IPS-18a (cell line): ENCODE results near the gene MEX3A.

Experiments used
- H3K27ac ChIP-seq: one replicate; pipeline ENCODE4 v1.5.1; 2013; ENCODE audit warnings: low read length
- H3K27me3 ChIP-seq: one replicate; pipeline ENCODE4 v1.6.1; 2013; ENCODE audit warnings: mild to moderate bottlenecking, low read length; ENCODE audit not compliant: control insufficient read depth, insufficient read depth
- H3K36me3 ChIP-seq: one replicate; pipeline ENCODE4 v1.6.1; 2013; ENCODE audit warnings: low read depth, low read length; ENCODE audit not compliant: control insufficient read depth
- H3K4me1 ChIP-seq: one replicate; pipeline ENCODE4 v1.6.1; 2013; ENCODE audit warnings: low read depth, low read length; ENCODE audit not compliant: control insufficient read depth
- H3K4me3 ChIP-seq: one replicate; pipeline ENCODE4 v1.5.1; 2013; ENCODE audit warnings: low read length
- H3K9ac ChIP-seq: one replicate; pipeline ENCODE4 v1.6.1; 2013; ENCODE audit warnings: mild to moderate bottlenecking, low read length, moderate library complexity
- H3K9me3 ChIP-seq: one replicate; pipeline ENCODE4 v1.6.1; 2013; ENCODE audit warnings: low read depth, low read length; ENCODE audit not compliant: control insufficient read depth

The MEX3A gene

GRCh38 chr1:156115514-156116374 is 33.5 kb upstream of the MEX3A start:
- Histone ChIP-seq H3K36me3 (no peaks in the 10 kb centered on the region), H3K9ac (no peak overlapping the region), H3K9me3 (no peaks in the 10 kb centered on the region), H3K27me3 (no peaks in the 10 kb centered on the region), H3K4me1 (peaks cover 12% of the 10 kb centered on the region), H3K27ac (no peak overlapping the region), H3K4me3 (peak overlapping the region; percentile 70)

GRCh38 chr1:156114919-156115513 is 32.8 kb upstream of the MEX3A start:
- Histone ChIP-seq H3K9me3 (no peaks in the 10 kb centered on the region), H3K4me3 (peak overlapping the region; percentile 70), H3K27me3 (no peaks in the 10 kb centered on the region), H3K27ac (no peak overlapping the region), H3K36me3 (no peaks in the 10 kb centered on the region), H3K4me1 (peaks cover 8% of the 10 kb centered on the region), H3K9ac (peak overlapping the region; percentile 50)

- H3K27me3 ChIP-seq: no peaks in the 10 kb centered on the region
- H3K4me1 ChIP-seq: peaks cover 8% of the 10 kb centered on the region
- H3K36me3 ChIP-seq: no peaks in the 10 kb centered on the region
- no peaks in the 10 kb centered on the region for H3K9me3 ChIP-seq
- H3K27ac ChIP-seq: no peak within 1 kb of the TSS
- H3K9ac ChIP-seq: peak within 1 kb of the TSS; percentile 50
- peak within 1 kb of the TSS; percentile 70 for H3K4me3 ChIP-seq
Observed at GRCh38 chr1:156114101-156114918, 32.0 kb upstream of the MEX3A start, which contains the start of gene LMNA. TSS of gene LMNA (plus strand) at chr1:156114711. CDS start at chr1:156114919, 208 bp downstream.

- Histone ChIP-seq H3K9ac (no peak overlapping the region), H3K9me3 (no peaks in the 10 kb centered on the region), H3K27me3 (no peaks in the 10 kb centered on the region), H3K4me1 (peaks cover 8% of the 10 kb centered on the region), H3K27ac (no peak overlapping the region), H3K36me3 (no peaks in the 10 kb centered on the region), H3K4me3 (peak overlapping the region; percentile 70)
Observed at GRCh38 chr1:156113282-156113950, 31.2 kb upstream of the MEX3A start.

GRCh38 chr1:156112276-156113137 is 30.2 kb upstream of the MEX3A start:
- no peak overlapping the region for H3K4me3 ChIP-seq
- H3K9me3 ChIP-seq: no peaks in the 10 kb centered on the region
- H3K4me1 ChIP-seq: peaks cover 12% of the 10 kb centered on the region
- no peak overlapping the region for H3K27ac ChIP-seq
- H3K27me3 ChIP-seq: no peaks in the 10 kb centered on the region
- no peak overlapping the region for H3K9ac ChIP-seq
- no peaks in the 10 kb centered on the region for H3K36me3 ChIP-seq

GRCh38 chr1:156111355-156111962 is 29.2 kb upstream of the MEX3A start:
- no peak overlapping the region for H3K4me3 ChIP-seq
- H3K9ac ChIP-seq: no peak overlapping the region
- no peaks in the 10 kb centered on the region for H3K36me3 ChIP-seq
- no peak overlapping the region for H3K27ac ChIP-seq
- no peaks in the 10 kb centered on the region for H3K9me3 ChIP-seq
- H3K27me3 ChIP-seq: no peaks in the 10 kb centered on the region
- H3K4me1 ChIP-seq: peaks cover 20% of the 10 kb centered on the region

- Histone ChIP-seq H3K9me3 (no peaks in the 10 kb centered on the region), H3K4me1 (peaks cover 29% of the 10 kb centered on the region), H3K27ac (no peak overlapping the region), H3K4me3 (no peak overlapping the region), H3K9ac (no peak overlapping the region), H3K27me3 (no peaks in the 10 kb centered on the region), H3K36me3 (no peaks in the 10 kb centered on the region)
Observed at GRCh38 chr1:156110252-156110651, 28.0 kb upstream of the MEX3A start.

GRCh38 chr1:156108664-156109241 is 26.5 kb upstream of the MEX3A start:
- Histone ChIP-seq H3K4me1 (peaks cover 38% of the 10 kb centered on the region), H3K9me3 (no peaks in the 10 kb centered on the region), H3K27ac (no peak overlapping the region), H3K36me3 (no peaks in the 10 kb centered on the region), H3K27me3 (no peaks in the 10 kb centered on the region), H3K9ac (no peak overlapping the region), H3K4me3 (no peak overlapping the region)

- no peak overlapping the region for H3K27ac ChIP-seq
- H3K9me3 ChIP-seq: no peaks in the 10 kb centered on the region
- no peak overlapping the region for H3K4me3 ChIP-seq
- no peak overlapping the region for H3K9ac ChIP-seq
- H3K4me1 ChIP-seq: peaks cover 40% of the 10 kb centered on the region
- no peaks in the 10 kb centered on the region for H3K27me3 ChIP-seq
- no peaks in the 10 kb centered on the region for H3K36me3 ChIP-seq
Observed at GRCh38 chr1:156108057-156108456, 25.8 kb upstream of the MEX3A start.
